ENCODE data around the gene PTPRZ1.

DNA sequence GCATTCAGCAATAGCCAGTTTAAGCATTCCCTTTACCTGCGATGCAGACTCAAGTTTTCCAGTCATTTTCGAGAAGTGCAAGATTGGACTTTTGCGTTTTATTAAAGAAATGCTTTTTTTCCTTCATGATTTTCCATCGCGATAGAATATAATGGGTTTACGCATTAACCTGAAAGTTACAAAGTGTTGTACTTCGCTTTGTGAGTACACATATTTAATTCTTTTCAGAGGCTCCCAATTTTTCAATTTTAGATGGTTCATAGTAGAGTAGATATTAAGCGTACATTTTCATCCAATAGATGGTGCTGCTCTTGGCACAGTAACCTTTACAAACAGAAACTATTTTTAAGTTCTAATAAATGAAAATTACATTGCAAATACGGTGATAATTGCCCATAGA lies 1.3 kb downstream of the PTPRZ1 start:
- TF ChIP-seq POLR2A (IDR thresholded peaks at IDR 0.05; ENCODE audit: low read depth, low read length), result no peak
- TF ChIP-seq POLR2AphosphoS5 (IDR thresholded peaks at IDR 0.05; ENCODE audit: low read depth, low read length), result no peak
- TF ChIP-seq TAF1 (IDR thresholded peaks at IDR 0.05; ENCODE audit: low read depth, low read length), result no peak
- TF ChIP-seq PAX5 (IDR thresholded peaks at IDR 0.05; ENCODE audit: insufficient read depth, low read length, severe bottlenecking), result no peak
- TF ChIP-seq SPI1 (IDR thresholded peaks at IDR 0.05; ENCODE audit: low read depth, low read length), result no peak

All from GM12891 (cell line).